Fibroblast of lung (primary cell): ENCODE data around the gene NGF. TPM values are rescaled to one million over a fixed set of nuclear protein-coding genes. Genes with fewer than 3 reads are reported as not detected.

ENCODE experiments used
- DNase-seq, 2 donors: peaks; one replicate each; pipeline versions ENCODE4 v3.0.0 to v3.0.0-alpha.2; 2010; ENCODE audit warnings: low read depth in 2 of 2
- H2AFZ ChIP-seq: 2 replicates; pipeline ENCODE4 v1.5.1; 2012; ENCODE audit warnings: low read length, control low read depth, inconsistent platforms
- H3K27ac ChIP-seq: 2 replicates; pipeline ENCODE4 v1.5.1; 2011; ENCODE audit warnings: low read length, control low read depth; ENCODE audit not compliant: insufficient read depth
- H3K27me3 ChIP-seq: 2 replicates; pipeline ENCODE4 v1.5.1; 2011; ENCODE audit warnings: mild to moderate bottlenecking, low read length; ENCODE audit not compliant: control insufficient read depth, insufficient read depth
- H3K36me3 ChIP-seq: 2 replicates; pipeline ENCODE4 v1.5.1; 2011; ENCODE audit warnings: low read length; ENCODE audit not compliant: control insufficient read depth, insufficient read depth
- H3K4me1 ChIP-seq: 2 replicates; pipeline ENCODE4 v1.5.1; 2011; ENCODE audit warnings: low read length; ENCODE audit not compliant: control insufficient read depth, insufficient read depth; ENCODE audit errors: extremely low read depth
- H3K4me2 ChIP-seq: 2 replicates; pipeline ENCODE4 v1.5.1; 2011; ENCODE audit warnings: low read length, control low read depth; ENCODE audit not compliant: insufficient read depth; ENCODE audit errors: extremely low read depth
- H3K4me3 ChIP-seq, 4 experiments: fragments of 200-600 bp in 1 of 4; sonication (generic) in 1 of 4; replicated peaks in 1 of 4; 2 replicates each; pipeline ENCODE4 v1.5.1; 2011 to 2016; ENCODE audit warnings: low read length in 4 of 4, low read depth in 3 of 4, mild to moderate bottlenecking in 3 of 4, control low read depth in 2 of 4, inconsistent platforms in 1 of 4, mixed read lengths in 1 of 4; ENCODE audit not compliant: insufficient read depth in 1 of 4; ENCODE audit errors: control extremely low read depth in 1 of 4
- H3K79me2 ChIP-seq: 2 replicates; pipeline ENCODE4 v1.5.1; 2012; ENCODE audit warnings: mild to moderate bottlenecking, low read length, inconsistent platforms; ENCODE audit not compliant: control insufficient read depth, insufficient read depth
- H3K9ac ChIP-seq: 2 replicates; pipeline ENCODE4 v1.5.1; 2011; ENCODE audit warnings: mild to moderate bottlenecking, low read length, control low read depth; ENCODE audit not compliant: insufficient read depth
- H3K9me3 ChIP-seq: 2 replicates; pipeline ENCODE4 v1.5.1; 2012; ENCODE audit warnings: low read depth, low read length; ENCODE audit not compliant: control insufficient read depth, insufficient read depth
- H4K20me1 ChIP-seq: 2 replicates; pipeline ENCODE4 v1.5.1; 2011; ENCODE audit warnings: low read length; ENCODE audit not compliant: control insufficient read depth, insufficient read depth; ENCODE audit errors: extremely low read depth
- EZH2 ChIP-seq: IDR thresholded peaks from 2 replicates; pipeline ENCODE4 v1.5.1; 2012; ENCODE audit warnings: low read length, control low read depth, mild to moderate bottlenecking; ENCODE audit errors: missing control alignments
- polyA plus RNA-seq, 2 donors: library from polyadenylated mRNA; depleted of rRNA in 1 of 2; stranded (reverse) in 1 of 2; unstranded in 1 of 2; fragments of >200 nt; gene quantifications; 2 replicates each; pipeline ENCODE4 v1.2.1, GENCODE V29; 2011 to 2012; ENCODE audit warnings: missing spikeins in 1 of 2
- total RNA-seq: library from RNA; depleted of rRNA; stranded (reverse); fragments of >200 nt; gene quantifications from 2 replicates; pipeline ENCODE4 v1.2.1, GENCODE V29; 2014
- TF ChIP-seq, protein P1 (sequence below), 2 donors: IDR thresholded peaks in 1 of 2; conservative IDR thresholded peaks in 1 of 2; 1 replicate in 1 of 2; 2 replicates in 1 of 2; pipeline ENCODE4 v1.5.1; 2011 to 2012; ENCODE audit warnings: low read length in 2 of 2, control low read depth in 1 of 2, inconsistent platforms in 1 of 2, low read depth in 1 of 2, mild to moderate bottlenecking in 1 of 2

NGF gene
- total and polyA plus RNA-seq, 2 donors (not counting 1 experiment from before 2014, with no cell fraction given) = 4.0 to 17.6 TPM

DNA sequence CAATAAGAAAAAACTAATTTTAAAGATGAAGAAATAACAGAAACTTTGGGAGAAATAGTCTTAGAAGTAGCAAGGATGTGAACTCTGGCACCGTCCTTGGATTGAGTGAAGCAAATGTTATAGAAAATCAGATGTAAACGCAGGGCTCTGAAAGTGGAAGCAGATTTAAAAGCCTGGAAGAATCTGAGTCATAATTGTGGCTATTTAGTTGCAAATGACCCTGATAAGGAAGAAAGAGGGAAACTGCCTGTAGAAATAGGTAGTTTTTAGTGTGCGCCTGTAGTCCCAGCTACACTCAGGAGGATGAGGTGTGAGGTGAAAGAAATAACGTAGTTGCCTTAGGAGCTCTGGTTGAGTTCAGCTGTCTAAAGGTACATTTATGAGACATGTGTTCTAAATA, 101.0 kb downstream of the NGF start:
- H2AFZ ChIP-seq = no peak overlapping the region
- no peak overlapping the region for H3K9ac ChIP-seq
- no peaks in the 10 kb centered on the region for H3K36me3 ChIP-seq
- no peaks in the 10 kb centered on the region for H4K20me1 ChIP-seq
- H3K79me2 ChIP-seq = no peaks in the 10 kb centered on the region
- peak overlapping the region; percentile 21 for H3K27ac ChIP-seq
- H3K4me3 ChIP-seq = no peak overlapping the region
- peaks cover 6% of the 10 kb centered on the region for H3K4me1 ChIP-seq
- no peak for DNase-seq
- H3K4me2 ChIP-seq = no peak overlapping the region
- H3K27me3 ChIP-seq = no peaks in the 10 kb centered on the region
- no peaks in the 10 kb centered on the region for H3K9me3 ChIP-seq
- TF ChIP-seq EZH2 = no peak
- TF ChIP-seq, protein P1, sequence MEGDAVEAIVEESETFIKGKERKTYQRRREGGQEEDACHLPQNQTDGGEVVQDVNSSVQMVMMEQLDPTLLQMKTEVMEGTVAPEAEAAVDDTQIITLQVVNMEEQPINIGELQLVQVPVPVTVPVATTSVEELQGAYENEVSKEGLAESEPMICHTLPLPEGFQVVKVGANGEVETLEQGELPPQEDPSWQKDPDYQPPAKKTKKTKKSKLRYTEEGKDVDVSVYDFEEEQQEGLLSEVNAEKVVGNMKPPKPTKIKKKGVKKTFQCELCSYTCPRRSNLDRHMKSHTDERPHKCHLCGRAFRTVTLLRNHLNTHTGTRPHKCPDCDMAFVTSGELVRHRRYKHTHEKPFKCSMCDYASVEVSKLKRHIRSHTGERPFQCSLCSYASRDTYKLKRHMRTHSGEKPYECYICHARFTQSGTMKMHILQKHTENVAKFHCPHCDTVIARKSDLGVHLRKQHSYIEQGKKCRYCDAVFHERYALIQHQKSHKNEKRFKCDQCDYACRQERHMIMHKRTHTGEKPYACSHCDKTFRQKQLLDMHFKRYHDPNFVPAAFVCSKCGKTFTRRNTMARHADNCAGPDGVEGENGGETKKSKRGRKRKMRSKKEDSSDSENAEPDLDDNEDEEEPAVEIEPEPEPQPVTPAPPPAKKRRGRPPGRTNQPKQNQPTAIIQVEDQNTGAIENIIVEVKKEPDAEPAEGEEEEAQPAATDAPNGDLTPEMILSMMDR (conservative IDR thresholded peaks at IDR 0.05 in 1 of 2, IDR thresholded peaks at IDR 0.05 in 1 of 2; ENCODE audit: low read depth in 1 of 2, low read length in 2 of 2) = no peak

Other genes with a start within 250 kb of the NGF start
- gene TSPAN2, start 248.7 kb downstream of the NGF start, total RNA-seq = 0.66 and 2.1 TPM in 2 replicates
- 0.08 and 0.20 TPM in 2 replicates for gene TSPAN2, start 248.7 kb downstream of the NGF start, polyA plus RNA-seq